H9 (cell line): ENCODE data around the gene MEIS2. TPM values are rescaled to one million over a fixed set of nuclear protein-coding genes. Genes with fewer than 3 reads are reported as not detected.

Experiments used
- DNase-seq: peaks from one replicate; pipeline ENCODE4 v3.0.0-alpha.2; 2017
- H2AFZ ChIP-seq: one replicate; pipeline ENCODE4 v1.6.1; 2013; ENCODE audit warnings: mild to moderate bottlenecking, low read length, control low read depth, moderate library complexity
- H2AK5ac ChIP-seq: 2 replicates; pipeline ENCODE4 v1.6.1; 2013; ENCODE audit warnings: low read length, control low read depth, mixed read lengths; ENCODE audit not compliant: insufficient read length
- H2BK120ac ChIP-seq: one replicate; pipeline ENCODE4 v1.6.1; 2013; ENCODE audit warnings: low read depth, mild to moderate bottlenecking, low read length, control low read depth, inconsistent platforms; ENCODE audit not compliant: poor library complexity, severe bottlenecking
- H2BK12ac ChIP-seq: 2 replicates; pipeline ENCODE4 v1.6.1; 2013; ENCODE audit warnings: low read length, control low read depth, mixed read lengths, low read depth; ENCODE audit not compliant: insufficient read length
- H2BK15ac ChIP-seq: 2 replicates; pipeline ENCODE4 v1.6.1; 2013; ENCODE audit warnings: low read depth, low read length, control low read depth
- H2BK20ac ChIP-seq: one replicate; pipeline ENCODE4 v1.6.1; 2013; ENCODE audit warnings: low read depth, mild to moderate bottlenecking, low read length, control low read depth, inconsistent platforms; ENCODE audit not compliant: poor library complexity, severe bottlenecking
- H2BK5ac ChIP-seq: 2 replicates; pipeline ENCODE4 v1.6.1; 2013; ENCODE audit warnings: low read length, control low read depth, mixed read lengths; ENCODE audit not compliant: insufficient read length
- H3K14ac ChIP-seq: 2 replicates; pipeline ENCODE4 v1.6.1; 2013; ENCODE audit warnings: low read length, control low read depth; ENCODE audit not compliant: insufficient read depth
- H3K18ac ChIP-seq: 2 replicates; pipeline ENCODE4 v1.6.1; 2013; ENCODE audit warnings: low read depth, mild to moderate bottlenecking, mixed read lengths, low read length, control low read depth; ENCODE audit not compliant: insufficient read length
- H3K23ac ChIP-seq: 2 replicates; pipeline ENCODE4 v1.6.1; 2013; ENCODE audit warnings: low read length, control low read depth, mixed read lengths, low read depth; ENCODE audit not compliant: insufficient read length
- H3K23me2 ChIP-seq: 2 replicates; pipeline ENCODE4 v1.6.1; 2013; ENCODE audit warnings: low read depth, mild to moderate bottlenecking, mixed read lengths, low read length, control low read depth; ENCODE audit not compliant: insufficient read length, poor library complexity, severe bottlenecking
- H3K27ac ChIP-seq: 2 replicates; pipeline ENCODE4 v1.5.1; 2013; ENCODE audit warnings: low read length, control low read depth, mixed read lengths, low read depth; ENCODE audit not compliant: insufficient read length
- H3K27me3 ChIP-seq: 2 replicates; pipeline ENCODE4 v1.6.1; 2013; ENCODE audit warnings: low read length, control low read depth, inconsistent platforms; ENCODE audit not compliant: insufficient read depth
- H3K4ac ChIP-seq: 2 replicates; pipeline ENCODE4 v1.6.1; 2013; ENCODE audit warnings: low read depth, mild to moderate bottlenecking, control low read depth, inconsistent platforms, low read length, moderate library complexity
- H3K4me1 ChIP-seq: 2 replicates; pipeline ENCODE4 v1.6.1; 2013; ENCODE audit warnings: low read length, control low read depth, inconsistent platforms; ENCODE audit not compliant: insufficient read depth
- H3K4me2 ChIP-seq: 2 replicates; pipeline ENCODE4 v1.6.1; 2013; ENCODE audit warnings: low read length, control low read depth, mixed read lengths; ENCODE audit not compliant: insufficient read length, insufficient read depth
- H3K56ac ChIP-seq: 2 replicates; pipeline ENCODE4 v1.6.1; 2013; ENCODE audit warnings: low read depth, mild to moderate bottlenecking, mixed read lengths, low read length, control low read depth; ENCODE audit not compliant: insufficient read length
- H3K79me1 ChIP-seq: 2 replicates; pipeline ENCODE4 v1.6.1; 2013; ENCODE audit warnings: low read depth, mild to moderate bottlenecking, moderate library complexity, low read length, control low read depth, inconsistent platforms; ENCODE audit not compliant: insufficient read depth, poor library complexity, severe bottlenecking
- H3K79me2 ChIP-seq: 2 replicates; pipeline ENCODE4 v1.6.1; 2013; ENCODE audit warnings: low read length, control low read depth, inconsistent platforms; ENCODE audit not compliant: insufficient read depth
- H3K9ac ChIP-seq: 2 replicates; pipeline ENCODE4 v1.6.1; 2013; ENCODE audit warnings: low read length, control low read depth, mixed read lengths; ENCODE audit not compliant: insufficient read length; ENCODE audit errors: extremely low read depth
- H3K9me3 ChIP-seq: one replicate; pipeline ENCODE4 v1.6.1; 2013; ENCODE audit warnings: low read depth, low read length, inconsistent platforms; ENCODE audit not compliant: control insufficient read depth
- H3T11ph ChIP-seq: one replicate; pipeline ENCODE4 v1.6.1; 2013; ENCODE audit warnings: mild to moderate bottlenecking, low read length, control low read depth, inconsistent platforms
- H4K20me1 ChIP-seq: one replicate; pipeline ENCODE4 v1.6.1; 2013; ENCODE audit not compliant: control insufficient read depth, insufficient read length, insufficient read depth
- H4K5ac ChIP-seq: 2 replicates; pipeline ENCODE4 v1.6.1; 2013; ENCODE audit warnings: low read depth, mild to moderate bottlenecking, mixed read lengths, low read length, control low read depth; ENCODE audit not compliant: insufficient read length
- H4K8ac ChIP-seq: replicated peaks from 2 replicates; pipeline ENCODE4 v1.6.1; 2013; ENCODE audit warnings: low read length, control low read depth, mixed read lengths, low read depth; ENCODE audit not compliant: insufficient read length
- H4K91ac ChIP-seq: 2 replicates; pipeline ENCODE4 v1.6.1; 2013; ENCODE audit warnings: low read depth, mild to moderate bottlenecking, moderate library complexity, mixed read lengths, low read length, control low read depth; ENCODE audit not compliant: insufficient read length
- H3K27ac Mint-ChIP-seq, 3 experiments: 2 replicates in 2 of 3; 3 replicates in 1 of 3; pipeline ENCODE4 v1.8.0; 2020 to 2021; ENCODE audit warnings: mixed read lengths in 3 of 3, mild to moderate bottlenecking in 1 of 3, moderate library complexity in 1 of 3
- H3K27me3 Mint-ChIP-seq: 2 replicates; pipeline ENCODE4 v1.8.0; 2021; ENCODE audit warnings: low read depth, mild to moderate bottlenecking, moderate library complexity, mixed read lengths
- H3K36me3 Mint-ChIP-seq, 3 experiments: 2 replicates in 2 of 3; 3 replicates in 1 of 3; pipeline ENCODE4 v1.8.0; 2020 to 2021; ENCODE audit warnings: low read depth in 3 of 3, mixed read lengths in 3 of 3; ENCODE audit not compliant: insufficient read depth in 1 of 3
- H3K4me1 Mint-ChIP-seq, 2 experiments: 2 replicates each; pipeline ENCODE4 v1.8.0; 2020; ENCODE audit warnings: mixed read lengths in 2 of 2
- H3K4me3 Mint-ChIP-seq, 2 experiments: 2 replicates in 1 of 2; 3 replicates in 1 of 2; pipeline ENCODE4 v1.8.0; 2020 to 2021; ENCODE audit warnings: mild to moderate bottlenecking in 2 of 2, mixed read lengths in 2 of 2, moderate library complexity in 1 of 2
- H3K9me3 Mint-ChIP-seq, 2 experiments: 2 replicates in 1 of 2; 3 replicates in 1 of 2; pipeline ENCODE4 v1.8.0; 2020; ENCODE audit warnings: mild to moderate bottlenecking in 2 of 2, mixed read lengths in 2 of 2, moderate library complexity in 1 of 2
- CTCF ChIP-seq: fragments of 200-600 bp; sonication (generic); conservative IDR thresholded peaks from 3 replicates; pipeline ENCODE4 v1.8.0; 2021; ENCODE audit warnings: antibody characterized with exemption, mild to moderate bottlenecking
- WGBS: extraction: QIAGEN DNeasy Blood & Tissue Kit; methylation state at CpG from one replicate; pipeline ENCODE4 v1.1.7; 2013; ENCODE audit warnings: missing lambda C conversion rate, low lambda C conversion rate, mixed read lengths; ENCODE audit not compliant: insufficient read length; ENCODE audit errors: extremely low coverage; 5-methylcytosine and 5-hydroxymethylcytosine counted together
- total RNA-seq: library from RNA; stranded (reverse); gene quantifications from 2 replicates; pipeline ENCODE4 v1.2.1, GENCODE V29; 2021

MEIS2 gene
- total RNA-seq, 1 experiment from 2014 or later = 0.35 TPM

- WGBS = no CpG with 5 or more reads among the region's 3 CpGs
- H3K4me3 Mint-ChIP-seq = no peak overlapping the region
- Histone ChIP-seq H2BK5ac (no peak overlapping the region), H2BK20ac (no peak overlapping the region), H2BK12ac (no peak overlapping the region), H3K14ac (no peak overlapping the region), H3K23ac (no peak overlapping the region), H2BK120ac (no peak overlapping the region), H3K18ac (no peak overlapping the region), H4K20me1 (no peaks in the 10 kb centered on the region), H3K4me1 (peaks cover 3% of the 10 kb centered on the region; the same call in 1 of the 2 replicates), H3K9me3 (no peaks in the 10 kb centered on the region), H3K27ac (no peak overlapping the region), H2AFZ (no peak overlapping the region), H3K23me2 (no peaks in the 10 kb centered on the region), H4K8ac (no peak overlapping the region), H3K79me1 (no peaks in the 10 kb centered on the region), H3K27me3 (no peaks in the 10 kb centered on the region), H4K91ac (no peak overlapping the region), H2BK15ac (no peak overlapping the region), H3K4me2 (no peak overlapping the region), H2AK5ac (no peak overlapping the region), H4K5ac (no peak overlapping the region), H3K4ac (no peak overlapping the region), H3T11ph (no peak overlapping the region), H3K79me2 (no peaks in the 10 kb centered on the region), H3K56ac (no peak overlapping the region), H3K9ac (no peak overlapping the region)
- H3K4me1 Mint-ChIP-seq = peaks cover 25% of the 10 kb centered on the region in 2 experiments
- H3K36me3 Mint-ChIP-seq = no peaks in the 10 kb centered on the region; a peak in 1 of 7 replicates
- H3K27me3 Mint-ChIP-seq = peaks cover 17% of the 10 kb centered on the region
- no peak for TF ChIP-seq CTCF
- no peak overlapping the region for H3K27ac Mint-ChIP-seq
- no peaks in the 10 kb centered on the region; a peak in 1 of 5 replicates for H3K9me3 Mint-ChIP-seq
- DNase-seq = no peak
Measured at GRCh38 chr15:36904715-36905114, 195.6 kb downstream of the MEIS2 start.
